H9 (cell line): ENCODE measurements around the gene RNU6-9. TPM values are rescaled to one million over a fixed set of nuclear protein-coding genes. Genes with fewer than 3 reads are reported as not detected.
"Not testable (repeated sequence)": the region's sequence is repeated elsewhere in the genome, so short reads cannot be mapped to it uniquely, and the experiment has no call there.

Experiments used
- DNase-seq: peaks from one replicate; pipeline ENCODE4 v3.0.0-alpha.2; 2017
- H2AFZ ChIP-seq: one replicate; pipeline ENCODE4 v1.6.1; 2013; ENCODE audit warnings: mild to moderate bottlenecking, low read length, control low read depth, moderate library complexity
- H2AK5ac ChIP-seq: 2 replicates; pipeline ENCODE4 v1.6.1; 2013; ENCODE audit warnings: low read length, control low read depth, mixed read lengths; ENCODE audit not compliant: insufficient read length
- H2BK120ac ChIP-seq: one replicate; pipeline ENCODE4 v1.6.1; 2013; ENCODE audit warnings: low read depth, mild to moderate bottlenecking, low read length, control low read depth, inconsistent platforms; ENCODE audit not compliant: poor library complexity, severe bottlenecking
- H2BK12ac ChIP-seq: 2 replicates; pipeline ENCODE4 v1.6.1; 2013; ENCODE audit warnings: low read length, control low read depth, mixed read lengths, low read depth; ENCODE audit not compliant: insufficient read length
- H2BK15ac ChIP-seq: 2 replicates; pipeline ENCODE4 v1.6.1; 2013; ENCODE audit warnings: low read depth, low read length, control low read depth
- H2BK20ac ChIP-seq: one replicate; pipeline ENCODE4 v1.6.1; 2013; ENCODE audit warnings: low read depth, mild to moderate bottlenecking, low read length, control low read depth, inconsistent platforms; ENCODE audit not compliant: poor library complexity, severe bottlenecking
- H2BK5ac ChIP-seq: 2 replicates; pipeline ENCODE4 v1.6.1; 2013; ENCODE audit warnings: low read length, control low read depth, mixed read lengths; ENCODE audit not compliant: insufficient read length
- H3K14ac ChIP-seq: 2 replicates; pipeline ENCODE4 v1.6.1; 2013; ENCODE audit warnings: low read length, control low read depth; ENCODE audit not compliant: insufficient read depth
- H3K18ac ChIP-seq: 2 replicates; pipeline ENCODE4 v1.6.1; 2013; ENCODE audit warnings: low read depth, mild to moderate bottlenecking, mixed read lengths, low read length, control low read depth; ENCODE audit not compliant: insufficient read length
- H3K23ac ChIP-seq: 2 replicates; pipeline ENCODE4 v1.6.1; 2013; ENCODE audit warnings: low read length, control low read depth, mixed read lengths, low read depth; ENCODE audit not compliant: insufficient read length
- H3K23me2 ChIP-seq: 2 replicates; pipeline ENCODE4 v1.6.1; 2013; ENCODE audit warnings: low read depth, mild to moderate bottlenecking, mixed read lengths, low read length, control low read depth; ENCODE audit not compliant: insufficient read length, poor library complexity, severe bottlenecking
- H3K27ac ChIP-seq: 2 replicates; pipeline ENCODE4 v1.5.1; 2013; ENCODE audit warnings: low read length, control low read depth, mixed read lengths, low read depth; ENCODE audit not compliant: insufficient read length
- H3K27me3 ChIP-seq: 2 replicates; pipeline ENCODE4 v1.6.1; 2013; ENCODE audit warnings: low read length, control low read depth, inconsistent platforms; ENCODE audit not compliant: insufficient read depth
- H3K4ac ChIP-seq: 2 replicates; pipeline ENCODE4 v1.6.1; 2013; ENCODE audit warnings: low read depth, mild to moderate bottlenecking, control low read depth, inconsistent platforms, low read length, moderate library complexity
- H3K4me1 ChIP-seq: 2 replicates; pipeline ENCODE4 v1.6.1; 2013; ENCODE audit warnings: low read length, control low read depth, inconsistent platforms; ENCODE audit not compliant: insufficient read depth
- H3K4me2 ChIP-seq: 2 replicates; pipeline ENCODE4 v1.6.1; 2013; ENCODE audit warnings: low read length, control low read depth, mixed read lengths; ENCODE audit not compliant: insufficient read length, insufficient read depth
- H3K56ac ChIP-seq: 2 replicates; pipeline ENCODE4 v1.6.1; 2013; ENCODE audit warnings: low read depth, mild to moderate bottlenecking, mixed read lengths, low read length, control low read depth; ENCODE audit not compliant: insufficient read length
- H3K79me1 ChIP-seq: 2 replicates; pipeline ENCODE4 v1.6.1; 2013; ENCODE audit warnings: low read depth, mild to moderate bottlenecking, moderate library complexity, low read length, control low read depth, inconsistent platforms; ENCODE audit not compliant: insufficient read depth, poor library complexity, severe bottlenecking
- H3K79me2 ChIP-seq: 2 replicates; pipeline ENCODE4 v1.6.1; 2013; ENCODE audit warnings: low read length, control low read depth, inconsistent platforms; ENCODE audit not compliant: insufficient read depth
- H3K9ac ChIP-seq: 2 replicates; pipeline ENCODE4 v1.6.1; 2013; ENCODE audit warnings: low read length, control low read depth, mixed read lengths; ENCODE audit not compliant: insufficient read length; ENCODE audit errors: extremely low read depth
- H3K9me3 ChIP-seq: one replicate; pipeline ENCODE4 v1.6.1; 2013; ENCODE audit warnings: low read depth, low read length, inconsistent platforms; ENCODE audit not compliant: control insufficient read depth
- H3T11ph ChIP-seq: one replicate; pipeline ENCODE4 v1.6.1; 2013; ENCODE audit warnings: mild to moderate bottlenecking, low read length, control low read depth, inconsistent platforms
- H4K20me1 ChIP-seq: one replicate; pipeline ENCODE4 v1.6.1; 2013; ENCODE audit not compliant: control insufficient read depth, insufficient read length, insufficient read depth
- H4K5ac ChIP-seq: 2 replicates; pipeline ENCODE4 v1.6.1; 2013; ENCODE audit warnings: low read depth, mild to moderate bottlenecking, mixed read lengths, low read length, control low read depth; ENCODE audit not compliant: insufficient read length
- H4K8ac ChIP-seq: replicated peaks from 2 replicates; pipeline ENCODE4 v1.6.1; 2013; ENCODE audit warnings: low read length, control low read depth, mixed read lengths, low read depth; ENCODE audit not compliant: insufficient read length
- H4K91ac ChIP-seq: 2 replicates; pipeline ENCODE4 v1.6.1; 2013; ENCODE audit warnings: low read depth, mild to moderate bottlenecking, moderate library complexity, mixed read lengths, low read length, control low read depth; ENCODE audit not compliant: insufficient read length
- H3K27ac Mint-ChIP-seq, 3 experiments: 2 replicates in 2 of 3; 3 replicates in 1 of 3; pipeline ENCODE4 v1.8.0; 2020 to 2021; ENCODE audit warnings: mixed read lengths in 3 of 3, mild to moderate bottlenecking in 1 of 3, moderate library complexity in 1 of 3
- H3K27me3 Mint-ChIP-seq: 2 replicates; pipeline ENCODE4 v1.8.0; 2021; ENCODE audit warnings: low read depth, mild to moderate bottlenecking, moderate library complexity, mixed read lengths
- H3K36me3 Mint-ChIP-seq, 3 experiments: 2 replicates in 2 of 3; 3 replicates in 1 of 3; pipeline ENCODE4 v1.8.0; 2020 to 2021; ENCODE audit warnings: low read depth in 3 of 3, mixed read lengths in 3 of 3; ENCODE audit not compliant: insufficient read depth in 1 of 3
- H3K4me1 Mint-ChIP-seq, 2 experiments: 2 replicates each; pipeline ENCODE4 v1.8.0; 2020; ENCODE audit warnings: mixed read lengths in 2 of 2
- H3K4me3 Mint-ChIP-seq, 2 experiments: 2 replicates in 1 of 2; 3 replicates in 1 of 2; pipeline ENCODE4 v1.8.0; 2020 to 2021; ENCODE audit warnings: mild to moderate bottlenecking in 2 of 2, mixed read lengths in 2 of 2, moderate library complexity in 1 of 2
- H3K9me3 Mint-ChIP-seq, 2 experiments: 2 replicates in 1 of 2; 3 replicates in 1 of 2; pipeline ENCODE4 v1.8.0; 2020; ENCODE audit warnings: mild to moderate bottlenecking in 2 of 2, mixed read lengths in 2 of 2, moderate library complexity in 1 of 2
- WGBS: extraction: QIAGEN DNeasy Blood & Tissue Kit; methylation state at CpG from one replicate; pipeline ENCODE4 v1.1.7; 2013; ENCODE audit warnings: missing lambda C conversion rate, low lambda C conversion rate, mixed read lengths; ENCODE audit not compliant: insufficient read length; ENCODE audit errors: extremely low coverage; 5-methylcytosine and 5-hydroxymethylcytosine counted together
- total RNA-seq: library from RNA; stranded (reverse); gene quantifications from 2 replicates; pipeline ENCODE4 v1.2.1, GENCODE V29; 2021
- TF ChIP-seq, protein P1 (sequence below): fragments of 200-600 bp; sonication (generic); conservative IDR thresholded peaks from 3 replicates; pipeline ENCODE4 v1.8.0; 2021; ENCODE audit warnings: antibody characterized with exemption, mild to moderate bottlenecking

Gene RNU6-9
- total RNA-seq, 1 experiment from 2014 or later, result not detected

DNA sequence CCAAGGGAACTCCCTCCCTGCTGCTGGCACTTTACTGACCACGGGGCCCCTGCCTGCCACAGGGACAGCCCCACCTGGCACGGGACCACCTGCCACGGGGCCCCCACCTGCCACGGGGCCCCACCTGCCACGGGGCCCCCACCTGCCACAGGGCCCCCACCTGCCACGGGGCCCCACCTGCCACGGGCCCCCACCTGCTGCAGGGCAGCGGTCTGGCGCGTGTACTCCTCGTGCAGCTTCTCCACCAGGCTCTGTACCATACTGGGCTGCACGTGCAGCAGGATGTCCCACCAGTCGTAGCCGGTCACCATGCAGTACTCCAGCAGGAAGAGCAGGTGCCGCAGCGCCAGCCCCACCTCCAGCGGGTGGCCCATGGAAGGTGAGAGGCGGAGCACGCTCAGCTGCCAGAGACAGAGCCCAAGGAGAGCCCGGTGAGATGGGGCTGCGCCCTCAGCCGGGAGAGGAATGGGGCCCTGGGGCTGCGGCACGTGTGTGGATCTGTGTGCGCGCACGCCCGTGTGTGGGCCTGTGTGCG is 16.4 kb upstream of the RNU6-9 start:
- Histone ChIP-seq H3K23me2 (peaks cover 3% of the 10 kb centered on the region), H2BK20ac (no peak overlapping the region), H3K27ac (no peak overlapping the region), H3K18ac (no peak overlapping the region), H3K4ac (no peak overlapping the region), H3K4me1 (no peaks in the 10 kb centered on the region), H3K27me3 (no peaks in the 10 kb centered on the region), H3T11ph (no peak overlapping the region), H2BK12ac (no peak overlapping the region), H2BK5ac (no peak overlapping the region), H4K20me1 (no peaks in the 10 kb centered on the region), H2AK5ac (no peak overlapping the region), H3K9ac (no peak overlapping the region), H3K56ac (no peak overlapping the region), H4K91ac (no peak overlapping the region), H4K5ac (no peak overlapping the region), H3K4me2 (no peak overlapping the region), H3K9me3 (no peaks in the 10 kb centered on the region), H3K79me2 (no peaks in the 10 kb centered on the region), H2BK120ac (no peak overlapping the region), H3K79me1 (no peaks in the 10 kb centered on the region), H3K14ac (no peak overlapping the region), H2AFZ (no peak overlapping the region), H4K8ac (no peak overlapping the region), H3K23ac (no peak overlapping the region), H2BK15ac (no peak overlapping the region)
- Mint-ChIP-seq H3K9me3 (peaks cover 3% of the 10 kb centered on the region in 2 experiments; a peak in 2 of 5 replicates), H3K4me1 (peaks cover 0 to 2% of the 10 kb centered on the region in 2 experiments; a peak in 1 of 4 replicates), H3K27me3 (no peaks in the 10 kb centered on the region; the same call in 1 of the 2 replicates), H3K4me3 (no peak overlapping the region), H3K27ac (no peak overlapping the region), H3K36me3 (peaks cover 26 to 50% (median 35%) of the 10 kb centered on the region in 3 experiments)
- TF ChIP-seq, protein P1, sequence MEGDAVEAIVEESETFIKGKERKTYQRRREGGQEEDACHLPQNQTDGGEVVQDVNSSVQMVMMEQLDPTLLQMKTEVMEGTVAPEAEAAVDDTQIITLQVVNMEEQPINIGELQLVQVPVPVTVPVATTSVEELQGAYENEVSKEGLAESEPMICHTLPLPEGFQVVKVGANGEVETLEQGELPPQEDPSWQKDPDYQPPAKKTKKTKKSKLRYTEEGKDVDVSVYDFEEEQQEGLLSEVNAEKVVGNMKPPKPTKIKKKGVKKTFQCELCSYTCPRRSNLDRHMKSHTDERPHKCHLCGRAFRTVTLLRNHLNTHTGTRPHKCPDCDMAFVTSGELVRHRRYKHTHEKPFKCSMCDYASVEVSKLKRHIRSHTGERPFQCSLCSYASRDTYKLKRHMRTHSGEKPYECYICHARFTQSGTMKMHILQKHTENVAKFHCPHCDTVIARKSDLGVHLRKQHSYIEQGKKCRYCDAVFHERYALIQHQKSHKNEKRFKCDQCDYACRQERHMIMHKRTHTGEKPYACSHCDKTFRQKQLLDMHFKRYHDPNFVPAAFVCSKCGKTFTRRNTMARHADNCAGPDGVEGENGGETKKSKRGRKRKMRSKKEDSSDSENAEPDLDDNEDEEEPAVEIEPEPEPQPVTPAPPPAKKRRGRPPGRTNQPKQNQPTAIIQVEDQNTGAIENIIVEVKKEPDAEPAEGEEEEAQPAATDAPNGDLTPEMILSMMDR, result no peak
- no peak for DNase-seq
- no CpG with 5 or more reads among the region's 29 CpGs for WGBS

DNA sequence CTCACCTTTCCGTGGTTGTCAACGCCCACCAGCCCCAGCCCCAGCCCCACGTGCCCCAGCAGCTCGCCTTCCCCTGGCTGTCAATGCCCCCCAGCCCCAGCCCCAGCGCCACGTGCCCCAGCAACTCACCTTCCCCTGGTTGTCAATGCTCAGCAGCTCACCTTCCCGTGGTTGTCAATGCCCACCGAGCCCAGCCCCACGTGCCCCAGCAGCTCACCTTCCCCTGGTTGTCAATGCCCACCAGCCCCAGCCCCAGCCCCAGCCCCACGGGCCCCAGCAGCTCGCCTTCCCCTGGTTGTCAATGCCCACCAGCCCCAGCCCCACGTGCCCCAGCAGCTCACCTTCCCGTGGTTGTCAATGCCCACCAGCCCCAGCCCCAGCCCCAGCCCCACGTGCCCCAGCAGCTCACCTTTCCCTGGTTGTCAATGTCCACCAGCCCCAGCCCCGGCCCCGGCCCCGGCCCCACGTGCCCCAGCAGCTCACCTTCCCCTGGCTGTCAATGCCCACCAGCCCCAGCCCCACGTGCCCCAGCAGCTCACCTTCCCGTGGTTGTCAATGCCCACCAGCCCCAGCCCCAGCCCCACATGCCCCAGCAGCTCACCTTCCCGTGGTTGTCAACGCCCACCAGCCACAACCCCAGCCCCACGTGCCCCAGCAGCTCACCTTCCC is 15.2 kb upstream of the RNU6-9 start:
- not testable (repeated sequence) for H3K27me3 ChIP-seq, H2BK12ac ChIP-seq, H3K27ac Mint-ChIP-seq, H2BK15ac ChIP-seq, H3K4ac ChIP-seq, H3K9me3 Mint-ChIP-seq, H3K4me1 Mint-ChIP-seq, H4K20me1 ChIP-seq, H3K23ac ChIP-seq, H2BK120ac ChIP-seq, H3K56ac ChIP-seq, H3K4me3 Mint-ChIP-seq, H3K4me1 ChIP-seq, H2AFZ ChIP-seq, H3K18ac ChIP-seq, H3K9ac ChIP-seq, H4K8ac ChIP-seq, H3K27ac ChIP-seq, H3K9me3 ChIP-seq, H4K91ac ChIP-seq, DNase-seq, H3K79me2 ChIP-seq, H2BK5ac ChIP-seq, H3T11ph ChIP-seq, H3K27me3 Mint-ChIP-seq, H2AK5ac ChIP-seq, H3K23me2 ChIP-seq, H3K4me2 ChIP-seq, H2BK20ac ChIP-seq, H3K79me1 ChIP-seq, H4K5ac ChIP-seq, H3K14ac ChIP-seq
- WGBS, result no CpG with 5 or more reads among the region's 23 CpGs
- peaks cover 32 to 58% (median 42%) of the 10 kb centered on the region in 3 experiments for H3K36me3 Mint-ChIP-seq
